GM18511 (cell line): ENCODE measurements around the gene STK39.

Experiments used
- ATAC-seq: cut with Tn5 transposase; IDR thresholded peaks from one replicate; pipeline ENCODE4 v1.9.1; 2021; ENCODE audit warnings: mild to moderate bottlenecking, moderate library complexity; ENCODE audit not compliant: unreplicated experiment

Gene STK39

DNA sequence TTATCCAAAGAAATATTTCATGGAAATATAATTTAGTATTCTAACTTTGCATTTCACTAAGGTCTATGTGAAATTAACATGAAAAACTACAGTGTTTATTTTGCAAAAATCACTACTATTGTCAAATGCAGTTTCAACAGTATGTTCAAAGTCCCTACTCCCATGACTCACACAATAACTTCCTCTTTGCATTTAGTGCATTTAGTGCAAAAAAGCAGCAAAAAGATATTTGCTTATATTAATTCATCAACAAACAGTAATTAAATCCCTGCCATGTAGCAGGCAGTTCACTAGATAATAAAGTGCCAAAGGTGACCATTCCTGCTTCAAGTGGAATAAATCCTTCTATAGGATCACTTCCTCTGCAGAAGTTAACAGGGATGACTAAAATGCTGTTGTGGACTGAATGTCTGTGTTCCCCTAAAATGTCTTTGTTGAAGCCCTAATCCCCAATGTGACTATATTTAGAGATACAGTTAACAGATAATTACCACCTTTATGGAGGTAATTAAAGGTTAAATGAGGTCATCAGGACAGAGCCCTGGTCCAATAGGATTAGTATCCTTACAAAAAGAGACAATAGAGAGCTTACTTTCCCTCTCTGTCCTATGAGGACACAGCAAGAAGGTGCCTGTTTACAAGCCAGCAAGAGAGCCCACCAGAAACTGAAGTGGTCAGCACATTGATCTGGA is 61.7 kb downstream of the STK39 start:
- no peak for ATAC-seq

DNA sequence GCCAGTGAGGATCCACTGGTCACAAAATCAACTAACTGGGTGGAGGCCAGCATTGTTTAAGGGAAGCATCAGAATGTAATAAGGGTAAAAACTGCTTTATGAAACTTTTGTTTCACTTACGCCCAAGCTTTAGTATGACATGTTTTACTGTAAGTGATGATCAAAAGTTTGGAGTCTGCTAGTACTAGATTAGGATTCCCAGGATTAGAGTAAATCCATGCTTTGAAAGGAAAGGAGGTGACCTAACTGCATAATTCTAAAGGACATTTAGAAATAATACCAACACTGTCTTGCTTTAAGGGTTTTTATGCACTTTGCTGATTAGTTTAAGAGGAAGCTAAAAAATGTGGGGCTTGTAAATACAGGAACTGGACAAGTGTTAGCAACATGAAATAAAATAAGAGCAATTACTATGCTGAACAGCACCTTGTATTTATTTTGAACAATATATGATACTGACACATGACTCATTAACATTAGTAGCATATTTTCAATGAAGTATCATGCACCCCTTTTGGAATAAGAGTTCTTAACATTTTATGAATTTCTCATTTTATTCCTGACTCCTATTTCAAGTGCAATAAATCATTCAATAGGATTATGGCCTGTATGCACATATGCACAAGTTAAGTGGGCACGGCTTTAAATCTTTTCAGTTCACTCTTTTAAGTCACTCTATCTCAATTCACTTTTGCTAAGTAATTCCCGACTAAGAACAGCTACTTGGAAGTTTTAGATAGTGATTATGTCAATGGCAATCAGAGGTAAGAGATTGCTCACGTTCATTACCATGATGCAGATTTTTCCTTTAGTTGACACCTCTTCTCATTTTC is 62.5 kb downstream of the STK39 start:
- no peak for ATAC-seq

DNA sequence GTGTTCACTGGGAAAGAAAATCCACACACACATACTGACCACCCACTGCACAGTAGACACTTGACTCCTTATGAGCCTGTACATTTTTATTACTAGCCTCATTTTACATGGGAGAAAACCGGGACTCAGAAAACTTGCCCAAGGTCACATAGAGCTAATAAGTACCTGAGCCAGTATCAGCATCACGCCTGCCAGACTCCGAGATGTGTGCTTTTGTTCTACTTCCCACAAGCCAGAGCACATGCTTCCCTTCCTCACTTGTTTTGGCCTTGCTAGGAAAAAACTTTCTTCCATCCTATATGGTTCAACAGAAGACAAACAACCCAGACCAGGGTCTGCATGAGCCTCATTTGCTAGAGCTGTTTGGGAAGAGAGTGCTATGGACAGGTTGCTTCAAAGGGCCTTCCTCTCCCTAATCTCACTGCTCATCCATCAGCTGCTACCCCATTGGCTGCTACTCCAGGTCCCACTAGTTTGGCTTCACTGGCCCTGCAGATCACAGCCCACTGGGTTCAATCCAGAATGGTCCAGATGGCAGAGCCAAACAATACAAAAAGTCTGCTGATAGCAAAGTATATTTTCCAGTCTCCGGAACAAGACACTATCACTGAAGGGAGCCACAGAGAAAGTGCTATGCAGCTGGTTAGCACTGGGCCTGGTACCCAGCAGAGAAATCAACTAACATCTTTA is 63.9 kb downstream of the STK39 start:
- no peak for ATAC-seq

DNA sequence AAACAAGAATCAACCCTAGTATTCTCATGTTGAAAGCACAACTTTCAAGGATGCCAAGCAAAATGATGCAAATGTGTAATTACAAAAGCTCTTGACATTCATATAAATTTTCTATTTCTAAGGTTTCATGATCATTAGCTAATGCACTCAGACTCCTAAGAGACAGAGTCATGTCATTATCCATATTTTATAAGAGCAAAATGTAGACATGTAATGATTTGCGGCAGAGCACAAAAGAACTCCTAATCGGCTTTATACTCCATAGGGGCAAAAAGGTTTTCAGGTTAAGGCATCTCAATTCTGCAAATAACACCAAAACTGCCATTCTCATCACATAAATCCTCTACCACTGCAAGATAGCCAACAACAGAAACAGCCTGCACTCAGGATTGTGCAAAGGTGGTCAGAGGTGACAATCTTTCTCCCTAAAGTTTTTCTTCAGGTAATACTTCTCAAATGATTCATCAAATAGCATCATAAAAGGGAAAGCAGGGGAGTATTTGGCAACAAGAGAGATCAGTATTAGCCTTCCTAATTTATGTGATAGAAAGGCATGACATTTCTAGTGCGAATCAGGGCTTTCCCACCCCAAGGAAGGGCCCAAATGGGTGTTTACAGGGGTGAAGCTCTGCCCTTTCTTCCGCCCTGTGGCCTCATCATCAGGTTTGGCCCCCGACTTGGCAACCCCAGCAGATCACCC is 64.7 kb downstream of the STK39 start:
- ATAC-seq, result no peak

DNA sequence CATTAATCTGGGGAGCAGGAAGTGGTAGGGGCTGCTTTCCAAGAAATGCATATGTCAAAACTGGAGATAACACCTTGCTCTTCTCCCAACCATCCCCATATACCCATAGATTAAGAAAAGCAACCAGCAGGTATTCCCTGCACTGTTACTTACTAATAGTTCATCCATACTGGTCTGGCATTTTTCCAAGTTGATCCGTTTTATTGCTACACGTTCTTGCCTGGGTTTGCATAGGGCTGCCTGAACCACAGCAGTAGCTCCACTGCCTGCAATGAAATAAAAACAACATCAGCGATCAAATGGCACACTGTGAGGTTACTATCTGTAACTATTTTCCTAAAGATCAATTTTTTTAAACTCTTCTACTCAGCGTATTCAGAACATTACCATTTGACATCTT is 65.6 kb downstream of the STK39 start:
- ATAC-seq, result no peak

DNA sequence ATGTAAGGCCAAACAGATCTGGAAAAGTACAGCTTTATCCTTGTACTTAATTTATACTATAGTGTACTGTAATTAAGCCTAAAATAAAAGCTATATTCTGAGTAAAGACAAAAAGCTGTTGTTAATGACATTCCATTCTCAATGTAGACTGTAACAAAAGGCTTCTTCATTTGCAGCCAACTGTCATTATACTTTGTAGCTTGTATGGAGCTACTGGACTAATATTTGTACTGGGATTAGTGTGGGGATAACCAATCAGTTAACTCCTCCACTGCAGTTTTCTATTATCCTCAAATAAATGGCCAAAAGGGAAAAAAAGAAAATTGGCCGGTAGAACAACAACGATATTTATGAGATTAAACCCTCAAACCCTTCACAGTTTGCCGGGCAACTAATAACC is 66.5 kb downstream of the STK39 start:
- no peak for ATAC-seq

DNA sequence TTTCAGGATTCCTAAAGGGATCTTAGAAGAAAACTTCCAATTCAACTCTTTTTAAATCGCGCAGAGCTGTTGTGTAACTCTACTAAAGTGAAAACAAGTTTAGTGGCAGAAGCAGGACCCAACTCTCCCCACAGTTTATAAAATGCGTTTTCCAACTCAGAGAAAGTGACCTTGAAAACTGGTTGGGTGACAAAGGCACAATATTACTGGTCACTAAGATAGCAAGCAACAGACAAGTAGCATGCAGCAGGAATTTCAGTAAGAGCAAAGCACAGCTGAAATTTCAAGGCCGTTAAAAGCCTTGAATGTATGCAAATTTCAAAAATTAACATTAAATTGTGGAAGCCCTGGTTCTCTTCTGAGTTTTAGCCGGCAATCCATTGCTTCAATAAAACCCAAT is 66.9 kb downstream of the STK39 start:
- ATAC-seq, result no peak

DNA sequence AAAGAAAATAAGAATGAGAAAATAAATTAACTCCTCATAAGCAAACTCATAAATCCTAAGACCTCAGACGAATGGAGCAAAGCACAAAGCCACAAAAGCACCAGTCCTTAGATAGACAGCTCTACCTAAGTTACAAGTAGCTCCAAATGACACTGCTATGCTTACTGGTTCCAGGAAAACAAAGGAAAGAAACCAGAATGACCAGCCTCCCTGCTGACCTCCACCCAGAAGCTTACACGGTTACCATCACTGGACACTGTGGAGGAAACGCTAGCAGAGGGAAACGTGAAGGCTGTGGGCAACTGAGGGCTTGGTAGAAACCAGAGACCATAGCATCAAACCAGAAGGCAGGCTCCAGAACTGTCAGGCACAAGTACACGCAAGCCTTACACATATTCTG is 67.8 kb downstream of the STK39 start:
- ATAC-seq, result no peak

DNA sequence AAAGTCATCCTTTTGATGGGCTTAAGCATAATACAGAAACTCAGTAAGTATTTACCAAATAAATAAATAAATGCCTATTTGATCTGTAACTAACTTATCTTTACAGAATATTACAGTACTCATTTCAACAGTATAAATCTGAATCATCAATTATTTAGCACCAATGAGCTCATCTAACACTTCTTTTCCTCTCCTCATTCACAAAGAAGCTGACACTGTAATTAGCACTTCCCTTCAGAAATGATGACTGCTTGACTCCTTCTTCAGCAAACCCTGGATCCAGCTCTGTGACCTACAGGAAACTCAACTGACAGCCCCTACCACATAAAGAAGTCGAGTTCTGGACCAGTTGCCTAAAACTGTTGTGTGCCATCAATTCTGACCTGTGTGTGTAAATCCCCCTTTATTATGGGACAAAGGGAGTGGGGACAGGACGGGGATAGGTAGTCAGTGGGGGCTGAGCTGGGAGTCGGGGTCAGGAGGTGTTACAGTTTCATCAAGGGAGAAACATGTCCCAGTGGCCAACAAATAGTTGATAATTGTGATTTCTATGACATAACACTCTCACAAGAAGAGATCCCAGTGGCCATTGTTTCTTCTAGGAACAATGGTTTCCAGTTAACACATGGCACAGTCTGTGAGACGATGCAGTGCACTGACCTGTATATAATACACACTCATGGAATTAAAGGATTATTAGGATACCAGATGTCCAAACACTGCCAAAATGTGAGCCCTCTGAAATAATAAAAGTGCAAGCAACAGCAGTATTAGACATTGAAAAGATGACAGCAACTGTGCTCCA is 68.7 kb downstream of the STK39 start:
- no peak for ATAC-seq

DNA sequence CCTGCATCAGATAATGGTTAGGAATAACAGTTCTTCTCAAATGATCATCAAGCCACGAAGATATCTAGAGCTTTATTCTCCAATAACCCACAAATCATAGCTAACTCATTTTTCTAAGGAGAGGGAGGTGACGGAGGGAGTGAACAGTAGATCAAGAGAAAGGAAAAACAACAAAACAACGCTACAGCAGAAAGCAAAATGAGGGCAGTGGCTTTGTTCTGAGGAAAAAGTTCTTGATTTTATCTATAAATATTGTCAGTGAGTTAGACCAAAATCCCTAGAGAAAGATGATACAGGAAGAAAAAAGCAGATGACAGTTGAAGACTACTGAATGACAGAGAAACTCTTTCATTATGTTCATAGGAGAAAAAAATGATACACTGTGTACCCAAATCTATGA is 71.0 kb downstream of the STK39 start:
- no peak for ATAC-seq

DNA sequence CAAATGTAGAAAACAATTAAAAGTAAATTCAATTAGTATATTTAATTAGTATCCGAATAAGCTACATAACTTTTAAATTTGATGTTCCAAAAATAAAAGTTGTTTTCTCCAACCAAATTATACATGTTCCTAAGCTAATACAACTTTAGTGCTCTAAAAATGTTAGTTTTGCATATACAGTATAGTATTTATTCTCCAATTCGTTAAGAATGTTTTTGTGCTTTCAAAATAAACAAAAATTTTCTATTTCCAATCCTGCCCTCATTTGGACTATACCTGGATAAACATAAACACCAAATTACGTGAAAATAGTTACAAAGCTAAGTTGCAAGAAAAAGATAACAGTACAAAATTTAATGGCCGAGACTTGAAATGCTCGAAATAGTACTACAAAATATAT is 71.9 kb downstream of the STK39 start:
- no peak for ATAC-seq

DNA sequence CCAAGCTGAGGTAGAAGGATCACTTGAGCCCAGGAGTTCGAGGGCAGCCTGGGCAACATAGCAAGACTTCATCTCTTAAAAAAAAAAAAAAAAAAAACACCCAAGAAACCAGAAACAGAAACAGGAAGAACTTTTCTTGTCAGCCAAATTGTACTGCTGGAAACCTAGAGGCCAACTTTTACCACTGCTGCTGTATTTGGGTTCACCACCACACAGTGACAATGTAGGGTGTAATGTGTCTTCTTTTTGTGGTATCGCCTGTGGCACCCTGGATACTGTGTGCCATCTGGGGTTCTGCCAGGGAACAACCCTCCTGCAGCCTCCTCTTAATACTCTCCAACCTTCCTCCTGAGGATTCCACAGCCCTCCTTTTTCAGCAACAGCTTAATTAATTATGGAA is 72.6 kb downstream of the STK39 start:
- no peak for ATAC-seq

DNA sequence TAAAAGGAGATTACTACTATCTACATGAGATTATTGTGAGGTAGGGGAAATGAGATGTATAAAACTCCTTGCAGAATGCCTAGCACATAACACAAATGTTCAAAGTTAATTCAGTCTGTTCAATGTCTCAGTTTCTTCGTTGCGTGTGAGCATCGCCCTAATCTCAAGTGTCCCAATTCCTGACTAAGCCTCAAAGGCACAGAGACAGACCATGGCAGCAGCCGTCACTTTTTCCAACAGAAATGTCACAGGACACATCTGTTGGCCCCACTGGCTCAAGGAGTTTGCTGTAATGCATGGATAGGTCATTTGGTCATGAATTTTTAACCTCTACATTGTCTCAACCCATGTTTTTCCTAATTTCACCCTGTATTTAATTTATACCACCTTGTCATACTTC is 75.3 kb downstream of the STK39 start:
- no peak for ATAC-seq

DNA sequence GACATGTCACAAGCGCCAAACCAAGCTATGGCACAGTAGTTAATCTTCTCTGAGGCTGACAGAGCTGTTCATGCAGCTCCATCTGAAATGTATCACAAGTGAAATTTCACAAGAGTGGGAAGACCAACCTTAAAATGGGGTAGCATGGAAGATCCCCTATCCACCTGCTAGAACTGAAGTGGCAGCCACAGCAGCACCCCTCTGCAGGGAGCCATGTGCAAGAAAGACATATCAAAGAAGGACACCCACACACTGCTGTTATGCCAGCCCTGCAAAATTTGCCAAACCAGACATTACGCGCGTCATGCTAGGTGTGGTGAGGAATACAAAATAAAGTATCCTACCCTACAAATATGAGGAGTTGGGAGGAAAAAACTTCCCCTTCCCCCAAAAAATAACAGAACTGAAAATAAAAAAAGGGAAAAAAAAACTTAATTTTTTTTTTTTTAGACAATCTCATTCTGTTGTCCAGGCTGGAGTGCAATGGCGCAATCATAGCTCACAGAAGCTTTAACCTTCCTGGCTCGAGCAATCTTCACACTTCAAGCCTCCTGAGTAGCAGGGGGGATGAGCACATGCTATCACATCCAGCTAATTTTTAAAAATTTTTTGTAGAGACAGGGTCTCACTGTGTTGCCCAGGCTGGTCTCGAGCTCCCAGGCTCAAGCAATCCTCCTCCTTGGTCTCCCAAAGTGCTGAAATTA is 76.2 kb downstream of the STK39 start:
- ATAC-seq, result no peak

DNA sequence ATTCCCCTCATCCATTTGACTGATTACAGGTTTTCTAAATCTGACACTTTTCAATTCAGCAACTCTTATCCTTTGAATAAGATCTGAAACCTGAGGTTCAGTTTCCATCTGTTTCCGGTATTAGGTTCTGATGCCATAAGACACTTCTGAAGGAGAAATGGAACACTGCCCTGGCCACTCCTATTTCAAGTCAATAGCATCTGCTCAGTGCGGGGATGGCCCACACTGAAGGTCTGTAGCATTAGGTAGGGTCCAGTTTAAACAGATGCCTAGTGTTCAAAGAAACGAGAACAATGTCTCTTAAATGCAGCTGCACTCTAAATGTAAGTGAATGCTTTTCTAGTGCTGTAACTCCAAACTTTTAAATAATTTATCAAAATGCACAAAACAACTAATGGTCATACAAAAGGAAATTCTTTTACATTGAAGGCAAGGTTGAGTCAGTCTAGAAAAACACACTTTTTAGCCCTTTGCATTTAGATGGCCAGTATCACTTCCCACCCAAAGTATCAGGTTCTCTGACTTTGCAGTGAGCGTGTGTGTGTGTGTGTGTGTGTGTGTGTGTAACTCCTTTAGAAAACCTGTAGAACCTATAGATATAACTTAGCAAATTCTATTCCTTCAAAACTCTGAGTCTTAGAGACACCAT is 78.2 kb downstream of the STK39 start:
- ATAC-seq, result no peak

DNA sequence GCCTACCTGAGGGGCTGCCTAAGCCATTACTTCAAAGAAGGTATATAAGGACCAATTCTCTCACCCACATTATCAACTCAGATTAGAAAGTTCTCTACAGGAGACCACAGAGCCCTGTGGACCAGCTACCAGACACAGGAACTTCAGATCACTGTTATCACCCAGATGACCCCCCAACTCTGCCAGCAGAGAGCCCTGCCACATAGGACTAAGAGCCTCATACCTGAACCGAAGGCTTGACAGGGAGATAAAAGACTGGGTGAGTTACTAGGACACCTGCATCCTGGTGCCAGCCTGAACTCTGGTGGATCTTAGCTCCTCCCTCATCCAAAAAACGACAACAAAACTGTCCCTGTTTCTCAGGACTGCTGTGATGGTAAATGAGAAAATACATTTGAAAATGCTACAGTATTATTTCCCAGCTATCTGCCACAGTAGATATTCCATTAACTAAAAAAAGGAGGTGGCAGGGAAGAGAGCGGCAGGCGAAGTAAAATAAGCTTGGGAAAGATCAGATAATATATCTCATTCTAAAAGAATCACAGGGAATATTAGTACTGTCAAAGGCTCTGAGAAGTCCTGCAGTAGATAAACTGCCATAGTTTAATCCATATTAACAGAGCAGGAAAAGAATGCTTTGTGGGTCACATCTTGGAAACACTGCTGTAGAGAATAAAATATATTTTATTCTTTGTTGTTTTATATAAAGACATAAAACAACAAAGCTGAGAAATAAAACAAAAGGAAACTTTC is 79.7 kb downstream of the STK39 start:
- ATAC-seq, result no peak

DNA sequence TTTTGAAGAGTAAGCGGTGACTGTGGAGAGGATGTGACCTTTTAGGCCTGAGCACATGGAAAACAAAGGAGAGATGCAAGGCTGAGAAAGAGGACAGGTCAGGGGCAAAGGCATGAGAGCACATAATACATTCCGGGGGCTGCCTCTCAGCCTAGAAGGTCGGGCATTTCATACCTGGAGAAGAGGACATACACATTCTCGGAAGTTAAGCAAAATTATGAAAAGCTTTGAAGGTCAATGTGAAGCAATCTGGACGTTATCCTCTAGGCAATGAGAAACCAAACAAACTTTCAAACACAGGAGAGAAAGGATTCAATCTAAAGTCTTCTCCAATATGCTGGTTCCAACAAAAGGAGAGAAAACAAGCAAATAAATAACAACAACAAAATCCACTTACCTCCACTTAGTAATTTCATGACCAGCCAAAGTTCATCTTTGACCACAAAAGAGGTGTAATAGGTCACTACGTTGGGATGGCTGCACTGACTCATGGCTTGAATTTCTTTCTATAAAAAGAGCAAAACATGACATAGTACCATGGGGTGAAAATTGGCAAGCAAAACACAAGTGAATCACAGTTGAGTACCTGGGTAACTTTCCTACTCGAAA is 80.4 kb downstream of the STK39 start:
- ATAC-seq, result no peak
